ENCODE results near the gene SLC44A5. TPM values are rescaled to one million over a fixed set of nuclear protein-coding genes. Genes with fewer than 3 reads are reported as not detected.

Gene SLC44A5
- total RNA-seq, 2 donors from 2014 or later, result 0.61 TPM; not detected in 1

GRCh38 chr1:75245239-75245638, 365.7 kb downstream of the SLC44A5 start:
- Mint-ChIP-seq H3K36me3 (ENCODE audit: low read depth) (no peaks in the 10 kb centered on the region), H3K27me3 (no peaks in the 10 kb centered on the region), H3K9me3 (no peaks in the 10 kb centered on the region), H3K4me3 (no peak overlapping the region), H3K27ac (no peak overlapping the region), H3K4me1 (no peaks in the 10 kb centered on the region)
- ATAC-seq (replicated peaks), result no peak

- no peaks in the 10 kb centered on the region for H3K4me1 Mint-ChIP-seq
- H3K27ac Mint-ChIP-seq, result no peak overlapping the region
- H3K4me3 Mint-ChIP-seq, result no peak overlapping the region
- peaks cover 3% of the 10 kb centered on the region for H3K27me3 Mint-ChIP-seq
- H3K9me3 Mint-ChIP-seq, result no peaks in the 10 kb centered on the region
- no peaks in the 10 kb centered on the region for H3K36me3 Mint-ChIP-seq (ENCODE audit: low read depth)
- no peak for ATAC-seq (replicated peaks)
Measured at GRCh38 chr1:75243124-75243523, 367.8 kb downstream of the SLC44A5 start.

GRCh38 chr1:75237316-75237715, 373.6 kb downstream of the SLC44A5 start:
- Mint-ChIP-seq H3K4me1 (no peaks in the 10 kb centered on the region), H3K27me3 (peaks cover 3% of the 10 kb centered on the region), H3K36me3 (ENCODE audit: low read depth) (no peaks in the 10 kb centered on the region), H3K27ac (no peak overlapping the region), H3K4me3 (no peak overlapping the region), H3K9me3 (no peaks in the 10 kb centered on the region)
- ATAC-seq (replicated peaks), result no peak

- no peaks in the 10 kb centered on the region for H3K4me1 Mint-ChIP-seq
- no peaks in the 10 kb centered on the region for H3K36me3 Mint-ChIP-seq (ENCODE audit: low read depth)
- H3K4me3 Mint-ChIP-seq, result no peak overlapping the region
- no peak overlapping the region for H3K27ac Mint-ChIP-seq
- no peaks in the 10 kb centered on the region for H3K9me3 Mint-ChIP-seq
- H3K27me3 Mint-ChIP-seq, result peaks cover 2% of the 10 kb centered on the region
- no peak for ATAC-seq (replicated peaks)
Measured at GRCh38 chr1:75234562-75234961, 376.4 kb downstream of the SLC44A5 start.

- no peaks in the 10 kb centered on the region for H3K9me3 Mint-ChIP-seq
- H3K4me3 Mint-ChIP-seq, result no peak overlapping the region
- H3K4me1 Mint-ChIP-seq, result no peaks in the 10 kb centered on the region
Measured at GRCh38 chr1:75233302-75233929, 377.5 kb downstream of the SLC44A5 start.

GRCh38 chr1:75220072-75220471, 390.8 kb downstream of the SLC44A5 start:
- no peak overlapping the region for H3K27ac Mint-ChIP-seq
- no peaks in the 10 kb centered on the region for H3K4me1 Mint-ChIP-seq
- H3K4me3 Mint-ChIP-seq, result no peak overlapping the region
- no peaks in the 10 kb centered on the region for H3K27me3 Mint-ChIP-seq
- no peaks in the 10 kb centered on the region for H3K36me3 Mint-ChIP-seq (ENCODE audit: low read depth)
- ATAC-seq (replicated peaks), result no peak
- H3K9me3 Mint-ChIP-seq, result no peaks in the 10 kb centered on the region

More at GRCh38 chr1:75233302-75233929, 377.5 kb downstream of the SLC44A5 start:
- Mint-ChIP-seq H3K27me3 (no peaks in the 10 kb centered on the region), H3K36me3 (ENCODE audit: low read depth) (no peaks in the 10 kb centered on the region), H3K27ac (no peak overlapping the region)
- no peak for ATAC-seq (replicated peaks)

- Mint-ChIP-seq H3K36me3 (ENCODE audit: low read depth) (no peaks in the 10 kb centered on the region), H3K4me3 (no peak overlapping the region), H3K9me3 (no peaks in the 10 kb centered on the region), H3K27me3 (no peaks in the 10 kb centered on the region), H3K27ac (no peak overlapping the region), H3K4me1 (no peaks in the 10 kb centered on the region)
- no peak for ATAC-seq (replicated peaks)
Measured at GRCh38 chr1:75214017-75214416, 396.9 kb downstream of the SLC44A5 start.

GRCh38 chr1:75211648-75212047, 399.3 kb downstream of the SLC44A5 start:
- Mint-ChIP-seq H3K4me1 (no peaks in the 10 kb centered on the region), H3K27me3 (no peaks in the 10 kb centered on the region), H3K4me3 (no peak overlapping the region), H3K9me3 (no peaks in the 10 kb centered on the region), H3K36me3 (ENCODE audit: low read depth) (no peaks in the 10 kb centered on the region), H3K27ac (no peak overlapping the region)
- no peak for ATAC-seq (replicated peaks)

GRCh38 chr1:75208862-75209261, 402.1 kb downstream of the SLC44A5 start:
- H3K4me3 Mint-ChIP-seq, result no peak overlapping the region

GRCh38 chr1:75203415-75204277, 407.3 kb downstream of the SLC44A5 start:
- H3K9me3 Mint-ChIP-seq, result no peaks in the 10 kb centered on the region
- no peaks in the 10 kb centered on the region for H3K4me1 Mint-ChIP-seq
- no peak overlapping the region for H3K4me3 Mint-ChIP-seq
- no peaks in the 10 kb centered on the region for H3K27me3 Mint-ChIP-seq
- H3K36me3 Mint-ChIP-seq (ENCODE audit: low read depth), result no peaks in the 10 kb centered on the region
- no peak for ATAC-seq (replicated peaks)
- H3K27ac Mint-ChIP-seq, result no peak overlapping the region

More at GRCh38 chr1:75208862-75209261, 402.1 kb downstream of the SLC44A5 start:
- no peak for ATAC-seq (replicated peaks)
- Mint-ChIP-seq H3K27ac (no peak overlapping the region), H3K36me3 (ENCODE audit: low read depth) (no peaks in the 10 kb centered on the region), H3K9me3 (no peaks in the 10 kb centered on the region), H3K27me3 (no peaks in the 10 kb centered on the region), H3K4me1 (no peaks in the 10 kb centered on the region)

GRCh38 chr1:75202751-75203150, 408.2 kb downstream of the SLC44A5 start:
- ATAC-seq (replicated peaks), result no peak
- no peak overlapping the region for H3K27ac Mint-ChIP-seq
- no peaks in the 10 kb centered on the region for H3K4me1 Mint-ChIP-seq
- no peaks in the 10 kb centered on the region for H3K36me3 Mint-ChIP-seq (ENCODE audit: low read depth)
- H3K27me3 Mint-ChIP-seq, result no peaks in the 10 kb centered on the region
- H3K9me3 Mint-ChIP-seq, result no peaks in the 10 kb centered on the region
- H3K4me3 Mint-ChIP-seq, result no peak overlapping the region

GRCh38 chr1:75198761-75199160, 412.2 kb downstream of the SLC44A5 start:
- Mint-ChIP-seq H3K27ac (no peak overlapping the region), H3K9me3 (no peaks in the 10 kb centered on the region), H3K36me3 (ENCODE audit: low read depth) (no peaks in the 10 kb centered on the region), H3K4me1 (no peaks in the 10 kb centered on the region), H3K27me3 (peaks cover 4% of the 10 kb centered on the region), H3K4me3 (no peak overlapping the region)
- no peak for ATAC-seq (replicated peaks)

GRCh38 chr1:75198163-75198562, 412.8 kb downstream of the SLC44A5 start:
- H3K9me3 Mint-ChIP-seq, result no peaks in the 10 kb centered on the region
- no peaks in the 10 kb centered on the region for H3K4me1 Mint-ChIP-seq
- no peak overlapping the region for H3K27ac Mint-ChIP-seq
- no peak for ATAC-seq (replicated peaks)
- H3K4me3 Mint-ChIP-seq, result no peak overlapping the region
- H3K27me3 Mint-ChIP-seq, result peaks cover 4% of the 10 kb centered on the region
- H3K36me3 Mint-ChIP-seq (ENCODE audit: low read depth), result no peaks in the 10 kb centered on the region

GRCh38 chr1:75188892-75189291, 422.0 kb downstream of the SLC44A5 start:
- no peak overlapping the region for H3K4me3 Mint-ChIP-seq
- ATAC-seq (replicated peaks), result no peak
- no peak overlapping the region for H3K27ac Mint-ChIP-seq
- H3K36me3 Mint-ChIP-seq (ENCODE audit: low read depth), result no peaks in the 10 kb centered on the region
- H3K9me3 Mint-ChIP-seq, result peaks cover 7% of the 10 kb centered on the region
- peaks cover 1% of the 10 kb centered on the region for H3K27me3 Mint-ChIP-seq
- H3K4me1 Mint-ChIP-seq, result no peaks in the 10 kb centered on the region
